SKM-1 treated with dmso at 0.1 percent for 144 hours (cell line): ENCODE data around the gene FXYD4.
A peak's percentile ranks its signal among the peaks of the same experiment; 100 is the strongest.
"Not testable (repeated sequence)": the region's sequence is repeated elsewhere in the genome, so short reads cannot be mapped to it uniquely, and the experiment has no call there.

Experiments used
- DNase-seq: peaks from one replicate; lab custom pipeline; 2025; ENCODE audit not compliant: unreplicated experiment; lab: John Stamatoyannopoulos, UW

Gene FXYD4

GRCh38 chr10:43415544-43415943 lies 44.1 kb downstream of the FXYD4 start:
- DNase-seq = no peak

- peak; percentile 97 for DNase-seq
These were observed 46.7 kb downstream of the FXYD4 start for GRCh38 chr10:43417950-43418768.

GRCh38 chr10:43419997-43420368 lies 48.5 kb downstream of the FXYD4 start:
- DNase-seq = no peak

- peak; percentile 60 for DNase-seq
These were observed 49.1 kb downstream of the FXYD4 start for GRCh38 chr10:43420369-43421200.

- DNase-seq = no peak
These were observed 49.7 kb downstream of the FXYD4 start for GRCh38 chr10:43421201-43421507.

- DNase-seq = no peak
These were observed 50.1 kb downstream of the FXYD4 start for GRCh38 chr10:43421519-43421918.

GRCh38 chr10:43421944-43422343 lies 50.5 kb downstream of the FXYD4 start:
- DNase-seq = not testable (repeated sequence)

GRCh38 chr10:43424416-43424815 lies 53.0 kb downstream of the FXYD4 start:
- DNase-seq = no peak
